ENCODE results near the gene CAMK1G. TPM values are rescaled to one million over a fixed set of nuclear protein-coding genes. Genes with fewer than 3 reads are reported as not detected.

CAMK1G gene
- total and polyA plus RNA-seq, 3 donors from 2014 or later, result 1.1 to 2.0 (median 1.4) TPM

DNA sequence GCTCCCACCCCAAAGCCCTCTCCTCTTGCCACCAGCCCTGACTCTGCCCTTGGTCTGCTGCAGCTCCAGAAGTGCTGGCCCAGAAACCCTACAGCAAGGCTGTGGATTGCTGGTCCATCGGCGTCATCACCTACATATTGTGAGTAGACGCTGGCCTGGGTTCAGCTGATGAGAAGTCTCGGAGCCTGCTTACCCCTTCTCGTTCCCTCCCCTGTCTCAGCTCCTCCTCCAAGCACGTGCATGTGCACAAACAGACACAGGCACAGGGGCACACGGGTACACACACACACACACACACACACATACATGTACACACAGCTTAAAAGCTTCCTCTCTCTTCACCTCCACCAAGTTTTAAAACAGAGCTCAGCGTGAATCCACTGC is 24.3 kb downstream of the CAMK1G start:
- no peak for DNase-seq
- Histone ChIP-seq H3K4me1 (no peaks in the 10 kb centered on the region), H3K9me3 (no peaks in the 10 kb centered on the region), H3K27me3 (no peaks in the 10 kb centered on the region), H3K4me3 (no peak overlapping the region), H3K36me3 (ENCODE audit: low read depth, missing control alignments) (no peaks in the 10 kb centered on the region), H3K27ac (no peak overlapping the region)
- WGBS, 2 donors, result 93 to 94% methylated on average over 8 of the region's 8 CpGs
- intact Hi-C loops (cut with DNase I; ENCODE audit: low total_unique reads), result no loop called here
- no peak for TF ChIP-seq POLR2A (IDR thresholded peaks at IDR 0.05)
- TF ChIP-seq, protein P1, sequence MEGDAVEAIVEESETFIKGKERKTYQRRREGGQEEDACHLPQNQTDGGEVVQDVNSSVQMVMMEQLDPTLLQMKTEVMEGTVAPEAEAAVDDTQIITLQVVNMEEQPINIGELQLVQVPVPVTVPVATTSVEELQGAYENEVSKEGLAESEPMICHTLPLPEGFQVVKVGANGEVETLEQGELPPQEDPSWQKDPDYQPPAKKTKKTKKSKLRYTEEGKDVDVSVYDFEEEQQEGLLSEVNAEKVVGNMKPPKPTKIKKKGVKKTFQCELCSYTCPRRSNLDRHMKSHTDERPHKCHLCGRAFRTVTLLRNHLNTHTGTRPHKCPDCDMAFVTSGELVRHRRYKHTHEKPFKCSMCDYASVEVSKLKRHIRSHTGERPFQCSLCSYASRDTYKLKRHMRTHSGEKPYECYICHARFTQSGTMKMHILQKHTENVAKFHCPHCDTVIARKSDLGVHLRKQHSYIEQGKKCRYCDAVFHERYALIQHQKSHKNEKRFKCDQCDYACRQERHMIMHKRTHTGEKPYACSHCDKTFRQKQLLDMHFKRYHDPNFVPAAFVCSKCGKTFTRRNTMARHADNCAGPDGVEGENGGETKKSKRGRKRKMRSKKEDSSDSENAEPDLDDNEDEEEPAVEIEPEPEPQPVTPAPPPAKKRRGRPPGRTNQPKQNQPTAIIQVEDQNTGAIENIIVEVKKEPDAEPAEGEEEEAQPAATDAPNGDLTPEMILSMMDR (IDR thresholded peaks at IDR 0.05), result no peak

- H3K36me3 ChIP-seq (ENCODE audit: low read depth, missing control alignments), result no peaks in the 10 kb centered on the region
- WGBS, 2 donors, result 89 to 91% methylated on average over 9 of the region's 9 CpGs
- no peak overlapping the region for H3K4me3 ChIP-seq
- intact Hi-C loops (cut with DNase I; ENCODE audit: low total_unique reads), result no loop called here
- TF ChIP-seq POLR2A (IDR thresholded peaks at IDR 0.05), result no peak
- TF ChIP-seq, protein P1 (IDR thresholded peaks at IDR 0.05), result no peak
- no peaks in the 10 kb centered on the region for H3K27me3 ChIP-seq
- H3K9me3 ChIP-seq, result no peaks in the 10 kb centered on the region
- no peak for DNase-seq
- no peak overlapping the region for H3K27ac ChIP-seq
- H3K4me1 ChIP-seq, result no peaks in the 10 kb centered on the region
Measured at GRCh38 chr1:209609041-209609790, 25.7 kb downstream of the CAMK1G start.

GRCh38 chr1:209609791-209610630 is 26.5 kb downstream of the CAMK1G start:
- no peaks in the 10 kb centered on the region for H3K36me3 ChIP-seq (ENCODE audit: low read depth, missing control alignments)
- 93 to 96% methylated on average over 8 of the region's 8 CpGs for WGBS, 2 donors
- no peaks in the 10 kb centered on the region for H3K27me3 ChIP-seq
- H3K4me3 ChIP-seq, result no peak overlapping the region
- DNase-seq, result no peak
- H3K27ac ChIP-seq, result no peak overlapping the region
- H3K9me3 ChIP-seq, result no peaks in the 10 kb centered on the region
- no peak for TF ChIP-seq POLR2A (IDR thresholded peaks at IDR 0.05)
- TF ChIP-seq, protein P1 (IDR thresholded peaks at IDR 0.05), result no peak
- H3K4me1 ChIP-seq, result no peaks in the 10 kb centered on the region
- intact Hi-C loops (cut with DNase I; ENCODE audit: low total_unique reads), result no loop called here

DNA sequence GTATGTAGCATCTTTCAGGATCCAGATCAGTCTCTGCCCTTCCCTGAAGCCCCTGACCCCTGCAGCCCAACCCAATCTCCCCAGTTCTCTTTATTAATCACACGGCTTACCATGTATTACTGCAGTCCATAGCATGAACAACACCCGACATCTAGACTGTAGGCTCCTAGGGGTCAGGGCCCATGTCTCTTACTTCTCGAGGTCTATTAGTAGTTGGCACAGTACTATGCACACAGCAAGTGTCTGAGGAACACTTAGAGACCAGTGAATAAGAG is 27.1 kb downstream of the CAMK1G start:
- no peaks in the 10 kb centered on the region for H3K36me3 ChIP-seq (ENCODE audit: low read depth, missing control alignments)
- TF ChIP-seq, protein P1 (IDR thresholded peaks at IDR 0.05), result no peak
- no peak for TF ChIP-seq POLR2A (IDR thresholded peaks at IDR 0.05)
- no peaks in the 10 kb centered on the region for H3K27me3 ChIP-seq
- 91 to 92% methylated on average over 3 of the region's 3 CpGs for WGBS, 2 donors
- no peaks in the 10 kb centered on the region for H3K9me3 ChIP-seq
- no peak for DNase-seq
- no peak overlapping the region for H3K27ac ChIP-seq
- no peaks in the 10 kb centered on the region for H3K4me1 ChIP-seq
- intact Hi-C loops (cut with DNase I; ENCODE audit: low total_unique reads), result no loop called here
- H3K4me3 ChIP-seq, result no peak overlapping the region

Data from testis (tissue), 3 donors.